HepG2 (cell line): Measurements from ENCODE around the gene SFI1. TPM values are rescaled to one million over a fixed set of nuclear protein-coding genes. Genes with fewer than 3 reads are reported as not detected.

Experiments
- ATAC-seq: fragments of 200-7000 bp; cut with Tn5 transposase; 3 replicates; pipeline ENCODE4 v1.9.1; 2020; ENCODE audit warnings: mild to moderate bottlenecking, moderate library complexity
- BruUV-seq: library from RNA; stranded (reverse); fragments of 400-500 nt; replicated peaks from 2 replicates; lab custom pipeline; 2021; lab: Mats Ljungman, UMichigan
- CTCF ChIA-PET: fragments of 300-600 bp; formaldehyde crosslinking; extraction: SDS; loops from one replicate; lab custom pipeline; 2021; ENCODE audit warnings: low total read pairs, inconsistent platforms, low intra/inter-chr PET ratio; lab: Yijun Ruan, JAX
- POLR2A ChIA-PET: fragments of 350-600 bp; sonication (Branson Sonifier 250); formaldehyde crosslinking; loops from one replicate; lab custom pipeline; 2020; ENCODE audit warnings: antibody characterized with exemption, inconsistent platforms; lab: Yijun Ruan, JAX
- DNase-seq: peaks from one replicate; pipeline ENCODE4 v3.0.0-alpha.2; 2015; ENCODE audit warnings: low spot score
- FAIRE-seq: peaks from 3 replicates; lab custom pipeline; 2011; peaks lifted over from hg19 to GRCh38; lab: Jason Lieb, UNC
- H2AFZ ChIP-seq: one replicate; pipeline ENCODE4 v1.6.1; 2011; ENCODE audit warnings: low read length, inconsistent platforms
- H3K27ac ChIP-seq: fragments of 300-600 bp; 3 replicates; pipeline ENCODE4 v1.8.0; 2011; ENCODE audit warnings: mixed run types, mild to moderate bottlenecking, mixed read lengths, low read length, inconsistent platforms; ENCODE audit not compliant: insufficient read depth; ENCODE audit errors: extremely low read length
- H3K27me3 ChIP-seq, 2 experiments: fragments of 200-600 bp in 1 of 2; 2 replicates in 1 of 2; 3 replicates in 1 of 2; pipeline versions ENCODE4 v1.6.0 to v1.8.0; 2011; ENCODE audit warnings: low read length in 2 of 2, mild to moderate bottlenecking in 2 of 2, moderate library complexity in 2 of 2, inconsistent platforms in 1 of 2; ENCODE audit not compliant: insufficient read depth in 2 of 2, control insufficient read depth in 1 of 2
- H3K36me3 ChIP-seq, 2 experiments: fragments of 200-600 bp in 1 of 2; replicated peaks in 1 of 2; 2 replicates in 1 of 2; 3 replicates in 1 of 2; pipeline versions ENCODE4 v1.5.1 to v1.8.0; 2011; ENCODE audit warnings: low read length in 2 of 2, inconsistent platforms in 1 of 2; ENCODE audit not compliant: insufficient read depth in 2 of 2, control insufficient read depth in 1 of 2
- H3K4me1 ChIP-seq: 2 replicates; pipeline ENCODE4 v1.5.1; 2012; ENCODE audit warnings: low read length, inconsistent platforms; ENCODE audit not compliant: insufficient read depth
- H3K4me2 ChIP-seq: 2 replicates; pipeline ENCODE4 v1.6.0; 2011; ENCODE audit warnings: low read depth, low read length, inconsistent platforms
- H3K4me3 ChIP-seq, 3 experiments: fragments of 200-600 bp in 1 of 3; sonication (generic), shearing (Covaris generic) in 1 of 3; replicated peaks in 1 of 3; 2 replicates each; pipeline ENCODE4 v1.5.1; 2011 to 2016; ENCODE audit warnings: low read length in 3 of 3, inconsistent platforms in 2 of 3, low read depth in 2 of 3, mild to moderate bottlenecking in 2 of 3, control low read depth in 1 of 3, mixed read lengths in 1 of 3; ENCODE audit not compliant: insufficient read depth in 1 of 3
- H3K79me2 ChIP-seq: one replicate; pipeline ENCODE4 v1.6.1; 2011; ENCODE audit warnings: low read length, inconsistent platforms; ENCODE audit not compliant: insufficient read depth
- H3K9ac ChIP-seq: 2 replicates; pipeline ENCODE4 v1.6.0; 2011; ENCODE audit warnings: mild to moderate bottlenecking, low read depth, low read length, inconsistent platforms; ENCODE audit not compliant: insufficient read depth
- H3K9me3 ChIP-seq: 2 replicates; pipeline ENCODE4 v1.5.1; 2012; ENCODE audit warnings: mild to moderate bottlenecking, low read length
- H4K20me1 ChIP-seq: 2 replicates; pipeline ENCODE4 v1.6.0; 2011; ENCODE audit warnings: inconsistent platforms, mild to moderate bottlenecking, low read length, moderate library complexity; ENCODE audit not compliant: insufficient read depth
- DMTF1 ChIP-seq: sonication (generic); formaldehyde crosslinking; IDR thresholded peaks from 2 replicates; pipeline ENCODE4 v1.4.0; 2020; ENCODE audit warnings: mild to moderate bottlenecking, missing genetic modification reagents
- ELF3 ChIP-seq: IDR thresholded peaks from 2 replicates; pipeline ENCODE4 v1.6.1; 2016; ENCODE audit warnings: missing genetic modification reagents, missing compliant biosample characterization
- FOXA1 ChIP-seq, 2 experiments: fragments of 450-650 bp in 1 of 2; sonication (generic) in 1 of 2; formaldehyde crosslinking in 1 of 2; IDR thresholded peaks; 2 replicates each; pipeline versions ENCODE4 v1.4.0 to v1.6.1; 2016 to 2020; ENCODE audit warnings: missing genetic modification reagents in 1 of 2
- KLF6 ChIP-seq: IDR thresholded peaks from 2 replicates; pipeline ENCODE4 v1.8.0; 2016; ENCODE audit warnings: missing biosample characterization, missing genetic modification reagents
- MAFF ChIP-seq: IDR thresholded peaks from 2 replicates; pipeline ENCODE4 v1.6.1; 2011; ENCODE audit warnings: low read depth, low read length, improper control_type of control experiment
- MTA3 ChIP-seq: sonication (generic); formaldehyde crosslinking; IDR thresholded peaks from 2 replicates; pipeline ENCODE4 v1.4.0; 2020; ENCODE audit warnings: missing genetic modification reagents
- PLRG1 ChIP-seq: fragments of 450-650 bp; conservative IDR thresholded peaks from 2 replicates; pipeline ENCODE4 v1.6.1; 2016
- SALL1 ChIP-seq: sonication (generic); formaldehyde crosslinking; IDR thresholded peaks from 2 replicates; pipeline ENCODE4 v1.8.0; 2022; ENCODE audit warnings: mild to moderate bottlenecking, missing genetic modification reagents
- SRY ChIP-seq: sonication (generic); formaldehyde crosslinking; IDR thresholded peaks from 2 replicates; pipeline ENCODE4 v1.8.0; 2022; ENCODE audit warnings: mild to moderate bottlenecking, missing genetic modification reagents
- THRA ChIP-seq: sonication (generic); formaldehyde crosslinking; IDR thresholded peaks from 2 replicates; pipeline ENCODE4 v1.4.0; 2020; ENCODE audit warnings: missing genetic modification reagents, borderline replicate concordance
- ZBTB33 ChIP-seq: sonication (generic); formaldehyde crosslinking; IDR thresholded peaks from 2 replicates; pipeline ENCODE4 v1.4.0; 2020; ENCODE audit warnings: missing genetic modification reagents
- ZBTB43 ChIP-seq: sonication (generic); formaldehyde crosslinking; conservative IDR thresholded peaks from 2 replicates; pipeline ENCODE4 v1.4.0; 2020; ENCODE audit warnings: missing genetic modification reagents
- ZC3H13 ChIP-seq: sonication (generic); formaldehyde crosslinking; IDR thresholded peaks from 2 replicates; pipeline ENCODE4 v1.8.1; 2023; ENCODE audit warnings: mild to moderate bottlenecking, missing genetic modification reagents, moderate library complexity
- ZNF362 ChIP-seq: sonication (generic); formaldehyde crosslinking; IDR thresholded peaks from 2 replicates; pipeline ENCODE4 v1.4.0; 2020; ENCODE audit warnings: missing genetic modification reagents, mild to moderate bottlenecking, borderline replicate concordance
- ZNF569 ChIP-seq: sonication (generic); formaldehyde crosslinking; IDR thresholded peaks from 2 replicates; pipeline ENCODE4 v1.5.0; 2020; ENCODE audit warnings: mild to moderate bottlenecking, missing genetic modification reagents, moderate library complexity, borderline replicate concordance
- ZNF629 ChIP-seq: sonication (generic); formaldehyde crosslinking; conservative IDR thresholded peaks from 2 replicates; pipeline ENCODE4 v1.5.0; 2020; ENCODE audit warnings: missing genetic modification reagents
- WGBS: methylation state at CpG from one replicate; pipeline ENCODE4 v1.1.6; 2017; ENCODE audit warnings: low lambda C conversion rate; 5-methylcytosine and 5-hydroxymethylcytosine counted together
- in situ Hi-C: cut with HindIII; loops from 2 replicates; pipeline ENCODE4 v1.10.0; 2017; ENCODE audit warnings: low pct_unique_long_range_greater_than_20kb; ENCODE audit not compliant: extremely low pct_ligation_motif_present
- intact Hi-C: fragments of 100-400 bp; cut with micrococcal nuclease; formaldehyde crosslinking; loops from one replicate; pipeline ENCODE4 v1.10.0; 2022; ENCODE audit not compliant: unreplicated experiment
- polyA plus RNA-seq, 8 experiments: library from polyadenylated mRNA; depleted of rRNA in 3 of 8; stranded (reverse) in 7 of 8; unstranded in 1 of 8; fragments of >200 nt; fragmentation: Illumina TruSeq in 4 of 8; extraction: Trizol in 4 of 8; gene quantifications; 2 replicates each; pipeline versions ENCODE4 v1.2.1 to v1.2.3, GENCODE V29; 2011 to 2016; ENCODE audit warnings: low read depth in 4 of 8, missing spikeins in 1 of 8, mixed read lengths in 1 of 8; ENCODE audit not compliant: insufficient read depth in 1 of 8
- total RNA-seq, 5 experiments: library from RNA; depleted of rRNA; stranded (reverse); fragments of >200 nt; fragmentation: Illumina TruSeq; extraction: Trizol; gene quantifications; 2 replicates each; pipeline ENCODE4 v1.2.3, GENCODE V29; 2016; ENCODE audit warnings: low read depth in 1 of 5

The SFI1 gene
- total and polyA plus RNA-seq, 2 of the 13 experiments (the other 11 are each of a cell fraction or from before 2014, with no cell fraction given), result 20.5 to 40.1 TPM

- FAIRE-seq, result no peak
- intact Hi-C loops, result no loop called here
- H3K27me3 ChIP-seq, result no peaks in the 10 kb centered on the region
- no peaks in the 10 kb centered on the region for H3K9me3 ChIP-seq
- POLR2A ChIA-PET, result interaction anchor here (0.6 to 1.3 kb wide), 2 partner anchors 23 to 51 kb away, joined by 4 read pairs; partner anchors contain the start of gene PISD
- H3K9ac ChIP-seq, result no peak overlapping the region
- 0 out of 2 replicates have a peak, but pooled peaks cover 4% of the 10 kb centered on the region for H4K20me1 ChIP-seq
- no peak overlapping the region for H3K4me3 ChIP-seq
- H3K36me3 ChIP-seq, result peaks cover 3 to 23% of the 10 kb centered on the region in 2 experiments; a peak in 3 of 5 replicates
- no peak overlapping the region for H3K4me2 ChIP-seq
- BruUV-seq, result no TSS peak
- CTCF ChIA-PET, result no interaction called here
- H3K4me1 ChIP-seq, result peaks cover 11% of the 10 kb centered on the region; the same call in 1 of the 2 replicates
- in situ Hi-C loops, result no loop called here
- no peak overlapping the region for H2AFZ ChIP-seq
- no peak overlapping the region for H3K27ac ChIP-seq
- 97% methylated on average over 3 of the region's 4 CpGs for WGBS
- H3K79me2 ChIP-seq, result peaks cover 22% of the 10 kb centered on the region
- no peak for ATAC-seq
- DNase-seq, result no peak
- TF ChIP-seq THRA (CRISPR knock-in tag) (no peak), ZNF569 (no peak), MTA3 (no peak), MAFF (no peak), SALL1 (CRISPR knock-in tag) (no peak), ELF3 (CRISPR knock-in tag) (no peak), SRY (CRISPR knock-in tag) (no peak), PLRG1 (no peak), ZBTB43 (CRISPR knock-in tag) (no peak), ZBTB33 (CRISPR knock-in tag) (0 out of 2 replicates have a peak, but pooled peaks have one; percentile 18), ZC3H13 (CRISPR knock-in tag) (no peak), DMTF1 (CRISPR knock-in tag) (no peak), ZNF629 (CRISPR knock-in tag) (no peak), ZNF362 (CRISPR knock-in tag) (no peak), KLF6 (CRISPR knock-in tag) (no peak), FOXA1 (IDR thresholded peaks at IDR 0.05) (no peak), FOXA1 (CRISPR knock-in tag; IDR thresholded peaks at IDR 0.05) (0 out of 2 replicates have a peak, but pooled peaks have one; percentile 22)
These were observed 143.2 kb downstream of the SFI1 start for GRCh38 chr22:31639436-31640039.
